Glomerular endothelial cell (primary cell): ENCODE data around the gene EXOC6B. TPM values are rescaled to one million over a fixed set of nuclear protein-coding genes. Genes with fewer than 3 reads are reported as not detected.

ENCODE experiments used
- DNase-seq: peaks from one replicate; pipeline ENCODE4 v3.0.0-alpha.2; 2011; ENCODE audit warnings: low read depth, low spot score; ENCODE audit errors: extremely low read depth
- total RNA-seq: library from RNA; depleted of rRNA; stranded (reverse); fragments of >200 nt; gene quantifications from 2 replicates; pipeline ENCODE4 v1.2.3, GENCODE V29; 2015

EXOC6B gene
- total RNA-seq, 1 donor from 2014 or later = 35.1 TPM

DNA sequence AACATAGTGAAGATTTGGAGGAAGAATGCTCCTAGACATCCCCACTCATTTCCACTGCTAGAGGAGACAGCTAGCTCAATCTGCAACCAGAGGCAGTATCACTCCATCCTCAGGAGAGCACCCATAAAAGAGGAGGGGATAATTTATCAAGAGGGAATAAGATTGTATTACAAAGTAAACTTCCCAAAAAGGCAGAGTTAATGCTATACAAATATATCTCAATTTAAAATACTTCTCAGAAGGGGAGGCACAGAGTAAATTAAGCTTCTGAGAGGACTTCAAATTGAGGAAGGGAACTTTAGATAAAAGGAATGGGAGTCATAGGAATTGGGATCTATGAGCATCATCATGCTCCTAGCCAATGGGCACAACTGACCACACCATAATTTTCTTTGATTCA, 29.1 kb downstream of the EXOC6B start:
- no peak for DNase-seq

DNA sequence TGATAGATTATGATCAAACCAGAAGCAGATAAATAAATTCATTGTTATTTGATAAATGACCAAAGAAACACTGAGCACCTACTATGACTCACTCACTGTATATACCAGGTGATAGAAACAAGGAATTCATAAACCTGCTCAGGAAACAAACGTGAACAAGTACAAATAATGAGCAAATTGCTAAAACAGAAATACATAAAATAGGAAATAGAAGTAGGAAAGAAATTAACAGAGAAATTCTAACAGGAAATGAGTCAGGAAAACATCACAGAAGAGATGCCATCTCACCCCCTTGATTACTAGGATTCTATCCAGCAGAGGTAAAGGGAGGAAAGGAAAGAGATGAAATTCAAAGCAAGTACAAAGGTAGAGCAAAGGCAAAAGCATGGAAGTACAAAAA, 31.3 kb downstream of the EXOC6B start:
- DNase-seq = no peak

DNA sequence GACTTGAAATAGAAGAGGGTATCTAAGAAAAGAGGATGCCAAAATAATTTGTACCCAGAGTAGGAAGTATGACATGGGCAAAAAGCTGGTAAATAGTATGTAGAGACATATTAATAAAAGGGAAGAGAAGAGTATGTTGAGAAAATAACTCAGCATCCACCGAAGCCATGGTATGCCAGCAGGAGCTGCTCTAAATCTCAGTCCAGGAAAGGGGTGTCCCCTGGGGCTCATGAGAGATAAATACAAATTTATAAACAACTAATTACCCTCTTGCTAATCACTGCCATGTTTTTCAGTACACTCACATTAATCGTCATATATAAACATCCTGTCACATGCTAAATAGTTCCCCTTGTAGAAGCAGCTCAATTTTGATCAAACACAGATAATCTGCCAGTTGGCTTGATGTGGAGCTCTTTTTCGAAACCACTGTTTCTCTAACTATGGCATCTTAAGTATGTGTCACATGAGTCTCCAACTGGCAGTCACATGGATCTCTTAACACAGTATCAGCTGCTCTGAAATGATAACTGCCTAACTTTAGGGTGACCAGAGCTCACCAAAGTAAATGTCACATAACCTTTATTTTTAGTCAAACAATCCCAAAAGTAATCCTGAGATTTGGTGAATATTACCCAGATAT, 31.9 kb downstream of the EXOC6B start:
- DNase-seq = no peak

DNA sequence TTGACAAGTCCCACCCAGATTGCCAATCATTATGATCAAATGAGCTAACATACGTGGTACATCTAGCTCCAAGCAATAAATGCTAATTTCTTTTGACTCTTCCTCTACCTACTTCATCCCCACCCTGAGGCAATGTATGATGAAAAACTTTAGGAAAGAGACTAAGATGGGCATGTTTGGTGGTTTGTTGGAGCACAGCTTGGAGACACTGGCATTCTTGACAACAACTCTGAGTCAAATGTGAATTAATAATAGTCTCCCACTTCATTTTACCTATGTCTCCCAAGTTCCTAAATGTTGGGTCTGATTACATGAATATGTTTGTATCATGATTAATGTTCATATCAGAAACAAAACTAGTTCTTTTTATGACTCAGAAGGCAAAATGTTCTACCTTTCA, 36.6 kb downstream of the EXOC6B start:
- DNase-seq = no peak

DNA sequence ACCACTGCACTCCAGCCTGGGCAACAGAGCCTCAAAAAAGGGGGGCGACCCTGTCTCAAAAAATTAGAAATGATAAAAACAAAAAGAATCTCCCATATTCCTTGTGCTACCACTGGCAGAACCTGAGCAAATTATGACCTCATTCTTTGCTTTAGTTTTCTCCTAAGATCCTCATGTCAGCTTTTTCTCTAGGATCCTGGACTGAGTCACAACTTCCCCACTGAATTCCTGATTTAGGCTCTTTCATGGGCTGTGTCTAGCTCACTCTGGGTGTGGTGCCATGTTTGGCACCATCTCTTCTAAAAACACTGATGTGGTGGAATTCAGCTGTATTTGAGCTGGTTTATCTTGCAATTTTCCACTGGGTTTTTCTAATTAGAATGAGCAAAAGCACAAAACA, 37.1 kb downstream of the EXOC6B start:
- DNase-seq = no peak

DNA sequence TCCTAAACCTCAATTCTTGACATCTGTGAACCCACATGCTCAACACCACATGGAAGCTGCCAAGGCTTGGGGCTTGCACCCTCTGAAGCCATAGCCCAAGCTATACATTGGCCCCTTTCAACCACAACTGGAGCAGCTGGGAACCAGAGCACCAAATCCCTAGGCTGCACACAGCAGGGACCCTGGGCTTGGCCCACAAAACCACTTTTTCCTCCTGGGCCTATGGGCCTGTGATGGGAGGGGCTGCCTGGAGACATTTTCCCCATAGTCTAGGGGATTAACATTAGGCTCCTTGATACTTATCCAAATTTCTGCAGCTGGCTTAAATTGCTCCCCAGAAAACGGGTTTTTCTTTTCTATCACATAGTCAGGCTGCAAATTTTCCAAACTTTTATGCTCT, 40.3 kb downstream of the EXOC6B start:
- DNase-seq = no peak

DNA sequence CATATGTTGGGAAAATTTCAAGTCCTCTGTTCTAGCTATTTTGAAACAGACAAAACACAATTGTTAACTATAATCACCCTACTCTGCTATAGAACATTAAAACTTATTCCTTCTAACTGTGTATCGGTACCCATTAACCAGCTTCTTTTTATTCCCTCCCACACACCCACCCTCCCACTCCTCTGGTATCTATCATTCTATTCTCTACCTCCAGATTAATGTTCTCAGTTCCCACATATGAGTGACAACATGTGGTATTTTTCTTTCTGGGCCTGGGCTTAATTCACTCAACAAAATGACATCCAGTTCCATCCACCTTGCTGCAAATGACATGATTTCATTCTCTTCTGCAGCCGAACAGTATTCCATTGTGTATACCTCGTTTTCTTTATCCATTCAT, 43.3 kb downstream of the EXOC6B start:
- no peak for DNase-seq

DNA sequence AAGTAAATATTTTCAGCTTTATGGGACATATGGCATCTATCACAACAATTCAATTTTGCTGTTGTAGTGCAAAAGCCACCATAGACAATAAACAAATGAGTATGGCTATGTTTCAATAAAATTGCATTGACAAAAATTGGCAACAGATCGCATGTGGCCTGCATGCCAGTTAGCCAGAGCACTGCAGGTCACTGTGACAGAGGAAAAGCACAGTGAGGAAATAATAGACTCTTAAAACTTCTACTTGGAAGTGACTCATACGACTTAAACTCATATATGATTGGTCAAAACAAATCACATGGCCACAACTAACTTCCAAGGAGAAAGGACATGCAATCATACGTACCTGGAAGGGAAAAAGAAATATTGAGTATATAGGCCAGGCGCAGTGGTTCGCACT, 44.4 kb downstream of the EXOC6B start:
- no peak for DNase-seq

DNA sequence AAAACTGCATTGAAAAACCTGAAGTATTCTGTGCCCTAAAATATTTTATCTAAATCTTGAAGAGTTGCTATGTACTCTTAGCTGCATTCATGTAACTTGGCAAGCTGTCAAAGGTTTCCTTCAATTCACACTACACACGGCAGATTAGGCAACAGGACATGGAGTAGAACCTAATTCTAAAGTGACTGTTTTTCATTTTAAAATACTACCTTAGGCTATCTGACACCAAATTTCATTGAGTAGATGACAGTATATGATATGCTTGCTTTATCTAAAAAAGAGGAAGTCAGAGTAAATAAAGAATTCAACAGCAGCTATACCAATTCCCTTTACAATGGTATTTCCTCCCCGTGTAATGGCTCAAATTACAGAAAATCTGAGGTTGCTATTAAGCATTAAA, 45.4 kb downstream of the EXOC6B start:
- no peak for DNase-seq

DNA sequence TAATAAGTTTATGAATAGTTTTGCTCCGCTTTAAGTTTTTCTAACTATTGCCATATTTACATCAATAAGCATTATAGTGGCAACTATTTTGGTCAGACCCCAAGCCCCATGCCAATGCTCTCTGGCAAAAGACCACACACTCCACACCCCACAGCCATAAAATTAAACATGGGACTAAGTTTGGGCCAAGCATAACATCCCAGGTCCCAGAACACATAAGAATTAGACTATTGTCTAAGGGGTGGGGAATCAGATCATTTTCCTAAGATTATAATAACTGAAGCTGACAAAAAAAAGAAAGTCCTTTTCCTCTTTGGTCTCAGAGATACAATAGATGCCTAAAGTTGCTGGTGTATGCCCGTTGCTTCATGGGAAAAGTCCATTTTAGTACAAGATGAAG, 46.3 kb downstream of the EXOC6B start:
- DNase-seq = no peak

DNA sequence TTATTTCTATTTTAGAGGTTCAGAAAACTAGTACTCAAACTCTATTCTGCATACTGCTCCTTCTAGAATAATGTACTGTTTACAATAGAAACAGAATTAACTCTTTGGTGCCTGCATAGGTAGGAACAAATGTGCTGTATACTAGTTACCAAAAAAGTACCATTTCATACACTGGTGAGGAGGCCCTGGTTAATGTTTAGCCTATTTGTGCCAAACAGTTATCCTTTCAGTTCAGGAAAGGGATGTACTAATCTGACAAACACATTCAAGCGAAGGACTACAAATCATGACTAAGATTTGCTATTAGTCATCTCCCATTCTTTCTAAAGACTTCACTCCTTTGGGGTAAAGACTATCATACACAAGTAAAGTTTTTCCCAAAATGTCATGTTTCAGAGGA, 47.4 kb downstream of the EXOC6B start:
- DNase-seq = no peak

DNA sequence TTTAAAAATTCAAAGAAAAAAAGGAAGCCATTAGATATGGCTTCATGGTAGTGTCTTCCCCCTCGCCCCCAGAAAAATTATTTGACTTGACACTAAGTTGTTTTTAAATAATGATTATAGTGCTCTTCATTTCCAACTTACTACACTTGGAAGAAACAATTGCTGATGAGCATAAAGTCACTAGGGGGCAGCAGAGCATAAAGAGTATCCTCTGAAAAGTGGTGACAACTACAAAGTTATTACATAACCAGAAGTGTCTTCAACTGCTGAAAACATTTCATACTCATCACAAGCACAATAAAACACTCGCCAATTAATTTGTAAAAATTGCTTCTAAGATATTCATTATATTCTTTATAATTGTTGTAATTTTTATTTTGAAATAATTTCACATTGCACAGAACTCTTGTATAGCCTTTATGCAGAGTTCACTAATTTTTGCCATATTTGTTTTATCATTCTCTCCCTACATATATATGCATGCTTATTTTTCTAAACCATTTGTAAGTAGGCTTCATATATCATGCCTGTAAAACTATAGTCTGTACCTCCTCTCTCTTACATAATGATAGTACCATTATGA, 54.9 kb downstream of the EXOC6B start:
- DNase-seq = peak; percentile 72

DNA sequence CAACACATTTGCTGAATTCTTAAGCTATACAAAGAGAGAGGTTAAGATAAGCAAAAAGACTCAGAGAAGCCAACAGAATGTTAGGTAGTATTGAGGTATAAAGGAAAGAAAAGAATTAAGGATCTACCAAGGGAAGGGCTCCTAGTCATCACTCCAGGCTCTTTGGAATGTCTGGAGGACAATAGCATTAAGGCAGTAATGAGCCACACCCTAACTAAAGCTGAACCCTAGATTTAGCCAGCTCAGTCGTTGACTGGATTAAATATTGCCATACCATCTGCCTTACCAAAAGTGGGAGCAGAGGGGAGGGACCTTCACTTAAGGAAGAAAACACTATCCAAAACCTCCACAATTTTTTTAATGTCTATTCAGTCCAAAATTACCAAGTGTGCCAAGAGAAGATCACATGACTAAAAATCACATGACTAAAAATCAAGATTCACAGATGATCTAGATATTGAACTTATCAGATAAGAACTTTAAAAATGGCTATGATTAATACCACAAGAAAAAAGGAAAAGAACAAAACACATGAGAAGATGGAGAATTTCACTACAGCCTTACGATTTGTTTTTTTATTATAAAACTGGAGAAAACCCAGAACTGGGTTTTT, 59.7 kb downstream of the EXOC6B start:
- no peak for DNase-seq

DNA sequence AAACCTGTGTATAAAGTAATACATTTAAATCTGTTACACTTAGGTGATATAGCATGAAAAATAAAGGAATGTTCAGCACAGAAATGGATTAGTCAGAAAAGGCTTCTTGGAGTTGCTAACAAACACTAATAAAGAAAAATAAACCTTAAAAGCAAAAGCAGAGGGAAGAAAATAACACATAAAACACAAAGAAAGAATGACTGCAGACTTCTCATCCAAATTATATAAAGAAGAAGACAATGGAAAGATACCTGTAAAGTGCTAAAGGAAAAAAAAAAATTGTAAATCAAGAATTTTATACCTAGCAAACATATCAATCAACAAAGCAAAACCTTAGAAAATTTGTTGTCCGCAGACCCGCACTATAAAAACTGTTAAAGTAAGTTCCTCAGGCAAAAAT, 63.6 kb downstream of the EXOC6B start:
- DNase-seq = no peak

DNA sequence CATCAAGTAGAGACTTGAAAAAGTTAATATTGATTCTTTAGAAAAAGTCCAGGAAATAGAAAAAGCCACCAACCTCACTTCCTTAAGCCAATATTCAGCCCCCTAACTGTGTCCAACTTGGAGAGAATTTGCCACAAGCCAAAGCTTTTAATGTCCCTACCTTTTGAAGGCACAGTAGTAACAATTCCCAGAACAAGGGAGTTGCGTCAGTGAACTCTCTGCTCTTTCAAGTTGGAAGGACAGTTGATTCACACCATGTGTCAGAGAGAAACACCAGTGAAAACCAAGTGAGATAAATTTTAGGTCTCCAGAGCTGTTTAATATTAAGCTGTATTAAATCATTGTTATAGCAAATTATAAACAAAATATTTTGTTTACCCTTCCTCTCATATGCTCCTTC, 66.1 kb downstream of the EXOC6B start:
- no peak for DNase-seq

DNA sequence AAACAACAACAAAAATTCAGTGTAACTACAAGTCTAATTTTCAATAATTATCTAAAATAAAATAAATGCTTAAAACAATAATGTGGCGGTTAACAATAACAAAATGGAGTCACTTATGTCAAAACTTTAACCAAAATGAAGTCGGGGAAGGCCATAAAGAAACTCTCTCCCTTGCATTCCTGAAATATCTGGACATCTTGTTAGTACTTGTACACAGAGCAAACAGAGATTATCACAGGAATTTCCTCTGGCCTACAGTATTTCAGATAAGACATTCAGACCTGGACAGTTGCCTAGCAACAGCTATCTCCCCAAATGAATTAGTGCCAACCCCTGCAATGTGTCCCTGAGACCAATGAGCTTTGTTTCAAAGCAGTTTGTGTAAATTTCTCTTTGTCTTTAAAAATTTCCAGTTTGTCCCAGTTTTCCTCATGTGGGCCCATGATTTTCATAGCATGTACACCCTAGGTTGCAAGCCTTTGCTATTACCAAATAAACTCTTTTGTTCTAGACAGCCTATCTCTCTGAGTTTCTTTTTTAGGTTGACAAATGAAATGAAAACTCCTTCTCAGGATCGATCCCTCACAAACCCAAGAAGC, 68.6 kb downstream of the EXOC6B start:
- DNase-seq = peak; percentile 85

DNA sequence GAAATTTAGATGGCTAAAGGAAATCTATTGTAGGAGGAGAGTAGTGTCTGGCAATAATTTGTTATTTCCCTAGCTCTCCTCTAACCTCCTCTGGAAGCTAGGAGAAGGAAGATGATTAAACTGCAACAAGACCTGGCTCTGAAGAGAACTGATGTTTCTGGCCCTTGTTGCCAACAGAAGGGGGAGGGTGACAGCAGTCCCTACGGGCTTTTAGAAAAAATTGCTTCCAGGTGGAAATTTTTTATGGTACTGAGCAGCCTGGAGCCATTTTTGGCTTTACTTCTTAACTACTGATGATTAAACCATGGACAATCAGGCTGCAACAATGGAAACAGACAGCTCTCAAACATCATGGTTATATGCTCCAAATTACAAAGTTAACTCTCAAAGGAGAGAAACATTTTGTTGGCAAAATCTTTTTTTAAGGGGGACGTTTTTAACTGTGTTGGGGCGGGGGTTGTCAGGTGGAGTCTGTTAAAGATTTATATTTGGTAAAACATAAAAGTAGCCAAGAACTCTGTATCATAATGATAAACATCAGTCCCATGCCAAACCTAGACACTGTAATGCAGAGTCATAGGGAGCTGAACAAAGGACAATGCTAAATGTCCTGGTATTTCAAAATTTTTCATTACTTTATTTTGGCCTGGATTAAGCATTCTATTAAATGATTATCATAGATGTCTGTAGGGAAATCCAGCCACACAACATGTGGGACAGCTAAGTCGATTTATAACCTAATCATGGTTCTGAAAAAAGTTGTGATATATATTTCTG, 70.0 kb downstream of the EXOC6B start:
- no peak for DNase-seq

DNA sequence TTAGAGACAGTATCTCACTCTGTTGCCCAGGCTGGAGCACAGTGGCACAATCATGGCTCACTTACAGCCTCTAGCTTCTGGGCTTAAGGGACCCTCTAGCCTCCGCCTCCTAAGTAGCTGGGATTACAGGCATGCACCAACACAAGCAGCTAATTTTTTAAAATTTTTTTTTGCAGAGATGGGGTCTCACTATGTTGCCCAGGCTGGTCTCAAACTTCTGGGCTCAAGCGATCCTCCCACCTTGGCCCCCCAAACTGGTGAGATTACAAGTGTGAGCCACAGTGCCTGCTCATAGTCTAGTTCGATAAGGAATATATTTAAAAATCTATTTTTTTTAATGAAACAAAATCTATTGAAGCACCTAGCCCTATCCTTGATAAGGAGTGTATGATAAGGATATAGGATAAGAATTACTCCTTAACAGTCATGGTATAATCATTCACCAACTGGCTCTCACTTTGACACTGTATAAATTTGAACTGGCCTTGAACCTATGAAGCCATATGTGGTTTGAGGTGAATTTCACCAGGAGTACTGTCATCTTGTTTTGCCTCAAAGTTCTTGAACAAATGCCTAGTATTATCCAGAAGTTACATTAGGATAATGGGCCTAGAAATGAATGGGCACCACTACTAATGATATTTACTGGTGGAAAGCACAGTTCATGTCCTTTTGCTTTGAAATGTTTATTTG, 71.1 kb downstream of the EXOC6B start:
- no peak for DNase-seq

DNA sequence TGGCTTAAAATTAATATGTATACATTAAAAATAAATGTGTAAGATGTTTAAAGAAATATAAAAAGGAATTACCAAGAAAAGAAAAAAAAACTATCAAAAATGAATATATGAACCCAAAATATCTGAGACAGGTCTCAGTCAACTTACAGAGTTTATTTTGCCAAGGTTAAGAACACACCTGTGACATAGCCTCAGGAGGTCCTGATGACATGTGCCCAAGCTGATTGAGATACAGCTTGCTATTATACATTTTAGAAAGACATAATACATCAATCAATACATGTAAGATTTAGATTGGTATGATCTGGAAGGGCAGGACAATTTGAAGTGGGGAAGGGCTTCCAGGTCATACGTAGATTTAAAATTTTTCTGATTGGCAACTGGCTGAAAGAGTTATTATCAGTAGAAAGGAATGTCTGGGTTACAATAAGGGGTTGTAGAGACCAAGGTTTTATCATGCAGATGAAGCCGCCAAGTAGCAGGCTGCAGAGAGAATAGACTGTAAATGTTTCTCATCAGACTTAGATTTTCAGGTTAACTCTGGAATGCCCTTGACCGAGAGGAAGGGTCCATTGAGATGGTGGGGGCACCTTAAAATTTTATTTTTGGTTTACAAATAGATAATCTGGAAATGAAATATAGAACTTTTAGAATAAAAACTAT, 74.7 kb downstream of the EXOC6B start:
- no peak for DNase-seq

DNA sequence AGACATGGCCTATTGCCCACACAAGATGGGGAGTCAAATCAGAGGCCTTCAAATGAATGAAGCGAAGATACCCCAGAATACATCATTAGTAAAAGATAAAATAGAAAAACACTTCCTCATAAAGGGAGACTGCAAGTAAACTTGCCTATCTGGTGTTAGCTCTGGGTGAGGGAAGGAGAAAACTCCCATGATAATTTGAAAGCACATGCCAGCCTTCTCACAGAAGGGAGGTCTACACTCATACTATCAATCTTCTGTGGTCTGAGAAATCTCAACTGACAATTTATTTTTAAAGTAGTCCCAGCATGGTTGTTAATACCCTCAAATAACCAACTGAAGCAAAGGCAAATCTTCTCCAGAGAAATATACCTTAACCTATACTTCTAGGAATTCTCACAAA, 75.4 kb downstream of the EXOC6B start:
- DNase-seq = no peak
